Loucy (cell line): ENCODE results near the gene NKAP.

Experiments used
- H2AFZ ChIP-seq: fragments of 200-600 bp; sonication (generic); 2 replicates; pipeline ENCODE4 v1.6.0; 2016; ENCODE audit warnings: antibody characterized with exemption, mild to moderate bottlenecking, low read length, moderate library complexity
- H3F3A ChIP-seq: fragments of 200-600 bp; 2 replicates; pipeline ENCODE4 v1.6.0; 2016; ENCODE audit warnings: antibody characterized with exemption, low read depth, mild to moderate bottlenecking
- H3K27me3 ChIP-seq: fragments of 200-600 bp; sonication (generic); 2 replicates; pipeline ENCODE4 v1.6.1; 2014; ENCODE audit warnings: low read length, mild to moderate bottlenecking; ENCODE audit not compliant: insufficient read depth, poor library complexity, severe bottlenecking
- H3K36me3 ChIP-seq: fragments of 200-600 bp; sonication (generic); 2 replicates; pipeline ENCODE4 v1.6.1; 2016; ENCODE audit warnings: low read length; ENCODE audit not compliant: insufficient read depth
- H3K4me1 ChIP-seq: fragments of 200-600 bp; sonication (generic); 2 replicates; pipeline ENCODE4 v1.5.1; 2014; ENCODE audit warnings: low read length, mild to moderate bottlenecking; ENCODE audit not compliant: insufficient read depth, poor library complexity, severe bottlenecking
- H3K4me2 ChIP-seq: fragments of 200-600 bp; sonication (generic); 2 replicates; pipeline ENCODE4 v1.6.0; 2014; ENCODE audit warnings: antibody characterized with exemption, low read length, low read depth, mild to moderate bottlenecking; ENCODE audit not compliant: poor library complexity, severe bottlenecking
- H3K4me3 ChIP-seq: fragments of 200-600 bp; sonication (generic); 2 replicates; pipeline ENCODE4 v1.5.1; 2014; ENCODE audit warnings: low read length, mild to moderate bottlenecking, mixed read lengths; ENCODE audit not compliant: poor library complexity, severe bottlenecking
- H3K79me2 ChIP-seq: fragments of 200-600 bp; sonication (generic); 2 replicates; pipeline ENCODE4 v1.6.1; 2014; ENCODE audit warnings: low read length; ENCODE audit not compliant: insufficient read depth
- H3K9ac ChIP-seq: fragments of 200-600 bp; sonication (generic); 2 replicates; pipeline ENCODE4 v1.6.0; 2014; ENCODE audit warnings: mild to moderate bottlenecking, low read depth, low read length, moderate library complexity; ENCODE audit not compliant: poor library complexity, severe bottlenecking
- H3K9me2 ChIP-seq: fragments of 200-600 bp; sonication (generic); replicated peaks from 2 replicates; pipeline ENCODE4 v1.6.1; 2016; ENCODE audit warnings: low read depth, low read length, mixed read lengths
- H3K9me3 ChIP-seq: fragments of 200-600 bp; sonication (generic); 2 replicates; pipeline ENCODE4 v1.6.1; 2014; ENCODE audit warnings: mild to moderate bottlenecking, antibody characterized with exemption, low read length, low read depth; ENCODE audit not compliant: insufficient read depth
- H4K20me1 ChIP-seq: fragments of 200-600 bp; sonication (generic); 2 replicates; pipeline ENCODE4 v1.6.0; 2014; ENCODE audit warnings: antibody characterized with exemption, low read length, mild to moderate bottlenecking; ENCODE audit not compliant: insufficient read depth, poor library complexity, severe bottlenecking
- EZH2phosphoT487 ChIP-seq: fragments of 200-600 bp; IDR thresholded peaks from 2 replicates; pipeline ENCODE4 v1.6.1; 2018; ENCODE audit warnings: antibody characterized with exemption, mild to moderate bottlenecking, moderate library complexity, borderline replicate concordance

Gene NKAP

DNA sequence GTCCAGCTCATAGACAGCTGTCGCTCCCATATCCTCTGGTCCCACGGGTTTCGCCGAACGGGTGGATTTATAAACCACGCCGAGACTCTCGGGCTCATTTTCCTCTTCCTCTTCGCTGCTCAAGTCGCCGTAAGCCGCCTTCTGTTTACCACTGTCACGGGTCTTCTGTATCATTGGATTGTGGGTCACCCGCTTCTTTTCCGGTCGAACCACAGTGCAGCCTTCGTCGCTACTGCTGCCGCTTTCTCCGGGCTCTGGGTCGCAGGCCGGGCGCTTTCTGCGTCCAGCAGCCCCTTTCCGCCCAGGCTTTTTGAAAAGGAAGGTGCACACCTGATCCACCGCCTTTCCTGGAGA lies 72.3 kb downstream of the NKAP start:
- TF ChIP-seq EZH2phosphoT487 = no peak
- Histone ChIP-seq H3K4me3 (peak overlapping the region; percentile 92), H4K20me1 (peaks cover 10% of the 10 kb centered on the region), H2AFZ (peak overlapping the region; percentile 87; the same call in 1 of the 2 replicates), H3K9me3 (no peaks in the 10 kb centered on the region), H3K4me1 (peaks cover 6% of the 10 kb centered on the region), H3K4me2 (peak overlapping the region; percentile 91), H3K9ac (peak overlapping the region; percentile 95), H3K27me3 (no peaks in the 10 kb centered on the region), H3K79me2 (peaks cover 63% of the 10 kb centered on the region), H3K36me3 (no peaks in the 10 kb centered on the region), H3K9me2 (no peaks in the 10 kb centered on the region), H3F3A (no peaks in the 10 kb centered on the region; the same call in 1 of the 2 replicates)
